Astrocyte (in vitro differentiated cells and primary cell): Measurements from ENCODE around the gene CASR.

Source experiments
- CTCF ChIP-seq: IDR thresholded peaks from 2 replicates; pipeline ENCODE4 v1.5.1; 2011; ENCODE audit warnings: low read depth, mild to moderate bottlenecking, inconsistent platforms, low read length, moderate library complexity; ENCODE audit not compliant: insufficient read depth
- EZH2 ChIP-seq: IDR thresholded peaks from 2 replicates; pipeline ENCODE4 v1.6.1; 2012; ENCODE audit warnings: mild to moderate bottlenecking, low read length, inconsistent platforms; ENCODE audit not compliant: insufficient read depth

GRCh38 chr3:122227036-122227781 is 43.7 kb downstream of the CASR start:
- TF ChIP-seq CTCF: no peak
- no peak for TF ChIP-seq EZH2
